ENCODE results near the gene ACSM4. TPM values are rescaled to one million over a fixed set of nuclear protein-coding genes. Genes with fewer than 3 reads are reported as not detected.
A peak's percentile ranks its signal among the peaks of the same experiment; 100 is the strongest.

ACSM4 gene
- total RNA-seq, 1 experiment from 2014 or later, result not detected

DNA sequence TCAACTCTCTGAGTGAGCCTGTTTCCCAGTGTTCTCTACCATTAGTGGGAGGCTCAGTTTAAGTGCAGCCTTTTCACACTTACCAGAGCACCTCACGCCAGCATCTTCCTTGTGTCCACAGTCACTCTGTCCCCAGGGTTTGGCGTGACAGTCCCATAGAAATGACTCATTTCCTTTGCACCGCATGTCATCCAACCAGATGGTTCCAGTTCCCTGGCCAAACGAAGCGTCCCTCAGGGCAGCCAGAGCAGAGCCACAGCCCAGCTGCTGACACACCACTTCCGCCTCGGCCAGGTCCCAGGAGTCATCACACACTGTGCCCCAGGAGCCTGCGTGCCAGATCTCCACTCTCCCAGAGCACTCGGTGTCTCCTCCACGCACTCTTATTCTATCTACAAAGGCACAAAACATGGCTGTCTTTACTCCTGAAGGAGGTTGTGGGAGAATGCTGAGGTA is 65.4 kb downstream of the ACSM4 start:
- intact Hi-C loops (cut with micrococcal nuclease; ENCODE audit: unreplicated experiment), result no loop called here
- Mint-ChIP-seq H3K36me3 (ENCODE audit: insufficient read depth, unreplicated experiment) (no peaks in the 10 kb centered on the region), H3K4me1 (ENCODE audit: low read depth, unreplicated experiment) (no peaks in the 10 kb centered on the region), H3K27ac (ENCODE audit: unreplicated experiment) (no peak overlapping the region), H3K9me3 (ENCODE audit: unreplicated experiment) (peaks cover 7% of the 10 kb centered on the region), H3K4me3 (ENCODE audit: unreplicated experiment) (no peak overlapping the region), H3K27me3 (ENCODE audit: insufficient read depth, unreplicated experiment) (peaks cover 5% of the 10 kb centered on the region)
- Histone ChIP-seq H3K4me3 (ENCODE audit: low read depth, low read length) (no peak overlapping the region), H3K27me3 (replicated peaks; ENCODE audit: control insufficient read depth, insufficient read depth, low read length) (no peaks in the 10 kb centered on the region), H3K9me3 (no peaks in the 10 kb centered on the region), H3K4me1 (0 out of 2 replicates have a peak, but pooled peaks cover 3% of the 10 kb centered on the region), H3K36me3 (ENCODE audit: control insufficient read depth, insufficient read depth, low read length) (no peaks in the 10 kb centered on the region)
- ChIA-PET CTCF (no interaction called here), POLR2A (no interaction called here)
- TF ChIP-seq, protein P1, sequence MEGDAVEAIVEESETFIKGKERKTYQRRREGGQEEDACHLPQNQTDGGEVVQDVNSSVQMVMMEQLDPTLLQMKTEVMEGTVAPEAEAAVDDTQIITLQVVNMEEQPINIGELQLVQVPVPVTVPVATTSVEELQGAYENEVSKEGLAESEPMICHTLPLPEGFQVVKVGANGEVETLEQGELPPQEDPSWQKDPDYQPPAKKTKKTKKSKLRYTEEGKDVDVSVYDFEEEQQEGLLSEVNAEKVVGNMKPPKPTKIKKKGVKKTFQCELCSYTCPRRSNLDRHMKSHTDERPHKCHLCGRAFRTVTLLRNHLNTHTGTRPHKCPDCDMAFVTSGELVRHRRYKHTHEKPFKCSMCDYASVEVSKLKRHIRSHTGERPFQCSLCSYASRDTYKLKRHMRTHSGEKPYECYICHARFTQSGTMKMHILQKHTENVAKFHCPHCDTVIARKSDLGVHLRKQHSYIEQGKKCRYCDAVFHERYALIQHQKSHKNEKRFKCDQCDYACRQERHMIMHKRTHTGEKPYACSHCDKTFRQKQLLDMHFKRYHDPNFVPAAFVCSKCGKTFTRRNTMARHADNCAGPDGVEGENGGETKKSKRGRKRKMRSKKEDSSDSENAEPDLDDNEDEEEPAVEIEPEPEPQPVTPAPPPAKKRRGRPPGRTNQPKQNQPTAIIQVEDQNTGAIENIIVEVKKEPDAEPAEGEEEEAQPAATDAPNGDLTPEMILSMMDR (IDR thresholded peaks at IDR 0.05; ENCODE audit: insufficient read depth in 1 of 2, low read depth in 1 of 2, low read length in 1 of 2, severe bottlenecking in 1 of 2, unreplicated experiment in 1 of 2), result no peak
- DNase-seq, result no peak
- no TSS peak for BruUV-seq (replicated peaks)

DNA sequence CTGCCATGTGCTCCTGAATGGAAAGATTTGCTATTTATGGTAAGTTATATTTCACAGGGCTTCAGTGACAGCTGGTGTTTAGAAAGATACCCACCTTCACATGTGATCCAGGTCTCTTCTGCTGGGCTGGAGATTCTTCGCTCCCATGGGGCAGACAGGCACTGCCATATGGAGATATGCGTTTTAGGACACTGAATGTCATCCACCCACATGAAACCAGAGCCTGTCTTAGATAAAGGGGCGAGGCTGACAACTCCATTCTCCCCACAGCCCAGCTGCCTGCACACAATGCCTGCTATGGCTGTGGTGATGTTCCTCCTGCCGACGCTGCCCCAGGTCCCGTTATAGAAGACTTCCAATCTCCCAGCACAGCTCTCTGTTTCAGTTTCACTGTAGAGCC is 69.4 kb downstream of the ACSM4 start:
- intact Hi-C loops (cut with micrococcal nuclease; ENCODE audit: unreplicated experiment), result no loop called here
- Histone ChIP-seq H3K27me3 (replicated peaks; ENCODE audit: control insufficient read depth, insufficient read depth, low read length) (no peaks in the 10 kb centered on the region), H3K9me3 (no peaks in the 10 kb centered on the region), H3K4me1 (peaks cover 12% of the 10 kb centered on the region; the same call in 1 of the 2 replicates), H3K4me3 (ENCODE audit: low read depth, low read length) (no peak overlapping the region), H3K36me3 (ENCODE audit: control insufficient read depth, insufficient read depth, low read length) (no peaks in the 10 kb centered on the region)
- Mint-ChIP-seq H3K36me3 (ENCODE audit: insufficient read depth, unreplicated experiment) (no peaks in the 10 kb centered on the region), H3K27me3 (ENCODE audit: insufficient read depth, unreplicated experiment) (peaks cover 3% of the 10 kb centered on the region), H3K9me3 (ENCODE audit: unreplicated experiment) (peaks cover 7% of the 10 kb centered on the region), H3K4me3 (ENCODE audit: unreplicated experiment) (no peak overlapping the region), H3K4me1 (ENCODE audit: low read depth, unreplicated experiment) (peaks cover 10% of the 10 kb centered on the region), H3K27ac (ENCODE audit: unreplicated experiment) (no peak overlapping the region)
- TF ChIP-seq, protein P1 (IDR thresholded peaks at IDR 0.05; ENCODE audit: insufficient read depth in 1 of 2, low read depth in 1 of 2, low read length in 1 of 2, severe bottlenecking in 1 of 2, unreplicated experiment in 1 of 2), result no peak
- DNase-seq, result no peak
- BruUV-seq (replicated peaks), result no TSS peak
- ChIA-PET POLR2A (no interaction called here), CTCF (no interaction called here)

DNA sequence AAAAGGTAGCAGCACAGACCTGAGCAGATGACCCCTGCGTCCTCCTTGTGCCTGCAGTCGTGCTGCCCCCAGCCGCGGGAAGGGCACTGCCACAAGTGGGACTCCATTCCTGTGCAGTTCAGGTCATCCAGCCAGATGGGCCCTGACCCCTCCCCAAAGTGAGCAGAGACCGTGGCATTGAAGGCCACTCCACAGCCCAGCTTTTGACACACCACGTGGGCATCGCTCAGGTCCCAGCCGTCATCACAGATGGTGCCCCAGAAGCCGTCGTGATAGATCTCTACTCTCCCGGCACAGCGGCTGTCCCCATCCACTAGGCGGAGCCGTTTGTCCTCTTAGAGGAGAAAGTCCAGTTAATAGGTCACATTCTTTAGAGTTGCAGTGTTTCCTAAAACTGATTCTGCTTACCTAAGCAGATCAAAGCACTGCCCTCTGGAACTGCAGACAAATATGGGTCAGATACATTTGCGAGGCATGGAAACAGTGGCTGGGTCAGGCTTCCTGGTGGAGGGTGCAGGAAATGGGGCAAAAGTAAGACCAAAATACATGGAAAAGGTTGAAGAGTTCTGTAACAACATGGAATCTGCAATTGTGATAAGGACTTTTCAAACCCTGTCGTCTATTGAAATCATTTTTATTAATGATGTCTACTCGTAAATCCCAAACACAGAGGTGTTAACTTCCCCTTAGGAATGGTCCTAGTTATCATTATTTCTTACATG is 70.7 kb downstream of the ACSM4 start:
- peaks cover 7% of the 10 kb centered on the region for H3K9me3 Mint-ChIP-seq (ENCODE audit: unreplicated experiment)
- TF ChIP-seq, protein P1 (IDR thresholded peaks at IDR 0.05; ENCODE audit: insufficient read depth in 1 of 2, low read depth in 1 of 2, low read length in 1 of 2, severe bottlenecking in 1 of 2, unreplicated experiment in 1 of 2), result peak; percentile 94 to 96
- no peak overlapping the region for H3K4me3 Mint-ChIP-seq (ENCODE audit: unreplicated experiment)
- H3K4me1 Mint-ChIP-seq (ENCODE audit: low read depth, unreplicated experiment), result peaks cover 10% of the 10 kb centered on the region
- H3K9me3 ChIP-seq, result no peaks in the 10 kb centered on the region
- no peak overlapping the region for H3K27ac Mint-ChIP-seq (ENCODE audit: unreplicated experiment)
- H3K36me3 Mint-ChIP-seq (ENCODE audit: insufficient read depth, unreplicated experiment), result no peaks in the 10 kb centered on the region
- H3K4me3 ChIP-seq (ENCODE audit: low read depth, low read length), result no peak overlapping the region
- intact Hi-C loops (cut with micrococcal nuclease; ENCODE audit: unreplicated experiment), result loop anchor here (1.0 kb wide), 4 partner anchors 66 to 264 kb away; no protein-coding TSS in a partner anchor
- DNase-seq, result peak; percentile 85
- H3K4me1 ChIP-seq, result peaks cover 12% of the 10 kb centered on the region; the same call in 1 of the 2 replicates
- peaks cover 6% of the 10 kb centered on the region for H3K27me3 Mint-ChIP-seq (ENCODE audit: insufficient read depth, unreplicated experiment)
- BruUV-seq (replicated peaks), result no TSS peak
- no peaks in the 10 kb centered on the region for H3K36me3 ChIP-seq (ENCODE audit: control insufficient read depth, insufficient read depth, low read length)
- CTCF ChIA-PET, result no interaction called here
- POLR2A ChIA-PET, result no interaction called here
- no peaks in the 10 kb centered on the region for H3K27me3 ChIP-seq (replicated peaks; ENCODE audit: control insufficient read depth, insufficient read depth, low read length)
